GM23338 (cell line): ENCODE measurements around the gene NDRG2. TPM values are rescaled to one million over a fixed set of nuclear protein-coding genes. Genes with fewer than 3 reads are reported as not detected.

Experiments
- ATAC-seq: fragments of 200-7000 bp; cut with Tn5 transposase; 3 replicates; pipeline ENCODE4 v1.9.1; 2020
- DNase-seq: peaks from one replicate; pipeline ENCODE4 v3.0.0-alpha.2; 2015; ENCODE audit warnings: low spot score
- H2AFZ ChIP-seq: fragments of 200-600 bp; sonication (generic); 2 replicates; pipeline ENCODE4 v1.8.0; 2016; ENCODE audit warnings: antibody characterized with exemption, mild to moderate bottlenecking, moderate library complexity
- H3F3A ChIP-seq: fragments of 200-600 bp; sonication (generic); replicated peaks from 2 replicates; pipeline ENCODE4 v1.8.0; 2017; ENCODE audit warnings: antibody characterized with exemption, mixed run types, low read depth
- H3K27ac ChIP-seq: fragments of 200-600 bp; sonication (generic); 2 replicates; pipeline ENCODE4 v1.6.1; 2016; ENCODE audit warnings: low read depth
- H3K27me3 ChIP-seq: fragments of 200-600 bp; sonication (generic); 2 replicates; pipeline ENCODE4 v1.8.0; 2016; ENCODE audit warnings: mild to moderate bottlenecking, mixed run types, moderate library complexity; ENCODE audit not compliant: insufficient read depth
- H3K36me3 ChIP-seq: fragments of 200-600 bp; sonication (generic); 2 replicates; pipeline ENCODE4 v1.8.0; 2016; ENCODE audit warnings: mild to moderate bottlenecking; ENCODE audit not compliant: insufficient read depth
- H3K4me1 ChIP-seq: fragments of 200-600 bp; sonication (generic); 2 replicates; pipeline ENCODE4 v1.8.0; 2016; ENCODE audit warnings: mild to moderate bottlenecking, moderate library complexity; ENCODE audit not compliant: insufficient read depth
- H3K4me2 ChIP-seq: fragments of 200-600 bp; sonication (generic); 2 replicates; pipeline ENCODE4 v1.7.1; 2017; ENCODE audit warnings: mixed run types
- H3K4me3 ChIP-seq: fragments of 200-600 bp; sonication (generic); 2 replicates; pipeline ENCODE4 v1.6.1; 2016; ENCODE audit warnings: mixed run types
- H3K79me2 ChIP-seq: fragments of 200-600 bp; sonication (generic); replicated peaks from 2 replicates; pipeline ENCODE4 v1.8.0; 2017; ENCODE audit warnings: mild to moderate bottlenecking; ENCODE audit not compliant: insufficient read depth
- H3K9me2 ChIP-seq: fragments of 200-600 bp; sonication (generic); 2 replicates; pipeline ENCODE4 v1.8.0; 2017; ENCODE audit not compliant: insufficient read depth
- H4K20me1 ChIP-seq: fragments of 200-600 bp; sonication (generic); replicated peaks from 2 replicates; pipeline ENCODE4 v1.8.0; 2017; ENCODE audit warnings: mild to moderate bottlenecking; ENCODE audit not compliant: insufficient read depth
- H3K27ac Mint-ChIP-seq: 2 replicates; pipeline ENCODE4 v1.8.0; 2020; ENCODE audit warnings: inconsistent platforms, mild to moderate bottlenecking, moderate library complexity, mixed read lengths
- H3K27me3 Mint-ChIP-seq: 3 replicates; pipeline ENCODE4 v1.8.0; 2022; ENCODE audit warnings: low read depth, mild to moderate bottlenecking, moderate library complexity, mixed read lengths, inconsistent platforms; ENCODE audit not compliant: insufficient read depth, poor library complexity
- H3K36me3 Mint-ChIP-seq: 3 replicates; pipeline ENCODE4 v1.8.0; 2021; ENCODE audit warnings: low read depth, mild to moderate bottlenecking, inconsistent platforms, moderate library complexity, mixed read lengths
- H3K4me1 Mint-ChIP-seq: 3 replicates; pipeline ENCODE4 v1.8.0; 2020; ENCODE audit warnings: mild to moderate bottlenecking, inconsistent platforms, mixed read lengths
- H3K4me3 Mint-ChIP-seq: 3 replicates; pipeline ENCODE4 v1.8.0; 2021; ENCODE audit warnings: moderate library complexity, mild to moderate bottlenecking, inconsistent platforms, mixed read lengths
- H3K9me3 Mint-ChIP-seq: 3 replicates; pipeline ENCODE4 v1.8.0; 2020; ENCODE audit warnings: moderate library complexity, mild to moderate bottlenecking, inconsistent platforms, mixed read lengths
- CREB1 ChIP-seq: fragments of 250-450 bp; sonication (Bioruptor Pico); IDR thresholded peaks from 2 replicates; pipeline ENCODE4 v1.5.0; 2020; ENCODE audit warnings: low read depth, mild to moderate bottlenecking, moderate library complexity
- EZH2 ChIP-seq: fragments of 200-600 bp; sonication (generic); IDR thresholded peaks from one replicate; pipeline ENCODE4 v1.8.0; 2017; ENCODE audit warnings: antibody characterized with exemption, mild to moderate bottlenecking, low read depth; ENCODE audit not compliant: unreplicated experiment
- EZH2phosphoT487 ChIP-seq: fragments of 200-600 bp; sonication (generic); IDR thresholded peaks from one replicate; pipeline ENCODE4 v1.8.1; 2018; ENCODE audit warnings: antibody characterized with exemption; ENCODE audit not compliant: unreplicated experiment
- JUNB ChIP-seq: IDR thresholded peaks from one replicate; pipeline ENCODE4 v1.6.1; 2016; ENCODE audit warnings: antibody characterized with exemption; ENCODE audit not compliant: unreplicated experiment
- NANOG ChIP-seq: IDR thresholded peaks from 2 replicates; pipeline ENCODE4 v1.6.1; 2016; ENCODE audit warnings: antibody characterized with exemption, borderline replicate concordance
- POLR2AphosphoS5 ChIP-seq: IDR thresholded peaks from 2 replicates; pipeline ENCODE4 v1.6.1; 2016; ENCODE audit warnings: antibody characterized with exemption, low read depth
- STAT1 ChIP-seq: IDR thresholded peaks from one replicate; pipeline ENCODE4 v1.6.1; 2016; ENCODE audit warnings: antibody characterized with exemption; ENCODE audit not compliant: unreplicated experiment
- ZNF114 ChIP-seq: fragments of 250-450 bp; sonication (Bioruptor Pico); IDR thresholded peaks from 2 replicates; pipeline ENCODE4 v1.5.0; 2020; ENCODE audit warnings: mild to moderate bottlenecking, moderate library complexity
- ZNF331 ChIP-seq: fragments of 250-450 bp; sonication (Bioruptor Pico); IDR thresholded peaks from 2 replicates; pipeline ENCODE4 v1.5.0; 2020; ENCODE audit warnings: low read depth, mild to moderate bottlenecking, moderate library complexity
- polyA plus RNA-seq: library from polyadenylated mRNA; unstranded; fragments of >200 nt; fragmentation: Nextera tagmentation; extraction: Ambion mirVana; gene quantifications from 2 replicates; pipeline ENCODE4 v1.2.1, GENCODE V29; 2016
- total RNA-seq: library from RNA; depleted of rRNA; stranded (reverse); fragments of >200 nt; shearing (Covaris generic); gene quantifications from 2 replicates; pipeline ENCODE4 v1.2.3, GENCODE V29; 2014
- TF ChIP-seq, protein P1 (sequence below), 2 experiments: fragments of 200-600 bp in 1 of 2; sonication (generic) in 1 of 2; conservative IDR thresholded peaks; 2 replicates each; pipeline versions ENCODE4 v1.5.1 to v1.6.1; 2016 to 2017; ENCODE audit warnings: antibody characterized with exemption in 2 of 2, low read depth in 2 of 2, mild to moderate bottlenecking in 2 of 2, moderate library complexity in 1 of 2
- TF ChIP-seq, protein P2 (sequence below): IDR thresholded peaks from one replicate; pipeline ENCODE4 v1.6.1; 2018; ENCODE audit warnings: antibody characterized with exemption; ENCODE audit not compliant: unreplicated experiment
- TF ChIP-seq, protein P3 (sequence below): fragments of 250-450 bp; sonication (Bioruptor Pico); IDR thresholded peaks from 2 replicates; pipeline ENCODE4 v1.5.0; 2020; ENCODE audit warnings: mild to moderate bottlenecking, moderate library complexity
- TF ChIP-seq, protein P4 (sequence below): IDR thresholded peaks from 2 replicates; pipeline ENCODE4 v1.6.1; 2016; ENCODE audit warnings: antibody characterized with exemption

The NDRG2 gene
- total and polyA plus RNA-seq, 2 experiments from 2014 or later = 8.8 to 20.6 TPM

DNA sequence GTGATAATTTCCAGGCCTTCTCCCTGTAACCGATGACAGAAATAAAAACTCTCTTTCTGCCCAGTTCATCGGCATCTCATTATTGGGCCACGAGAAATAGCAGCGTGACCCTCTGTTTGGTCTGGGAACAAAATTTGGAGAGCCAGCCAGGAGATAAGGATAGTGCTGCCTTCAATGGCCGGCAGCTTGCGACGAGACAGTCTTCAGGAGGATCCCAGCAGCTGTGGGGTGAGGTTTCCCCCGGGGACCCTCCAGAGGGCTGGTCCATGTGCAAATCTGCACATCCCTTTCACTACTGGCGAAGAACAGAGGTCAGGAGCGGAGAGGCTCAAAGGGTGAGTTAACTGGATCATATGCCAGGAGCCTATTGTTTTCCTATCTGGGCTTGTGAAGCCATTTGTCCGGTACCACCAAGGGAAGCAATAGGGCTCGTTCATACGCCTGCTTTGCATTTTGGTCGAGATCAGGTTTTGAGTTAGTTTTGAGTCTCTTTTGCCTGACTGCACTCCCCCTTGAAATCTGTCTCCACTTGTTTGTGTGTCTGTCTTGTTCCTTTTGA, 21.0 kb downstream of the NDRG2 start:
- Histone ChIP-seq H3K4me3 (no peak overlapping the region), H3K9me2 (no peaks in the 10 kb centered on the region), H3K27ac (no peak overlapping the region), H3F3A (no peaks in the 10 kb centered on the region), H3K4me1 (0 out of 2 replicates have a peak, but pooled peaks cover under 1% of the 10 kb centered on the region), H2AFZ (0 out of 2 replicates have a peak overlapping the region, but pooled peaks have one; percentile 69), H3K36me3 (no peaks in the 10 kb centered on the region), H3K27me3 (no peaks in the 10 kb centered on the region), H4K20me1 (no peaks in the 10 kb centered on the region), H3K79me2 (no peaks in the 10 kb centered on the region), H3K4me2 (no peak overlapping the region)
- TF ChIP-seq, protein P1, sequence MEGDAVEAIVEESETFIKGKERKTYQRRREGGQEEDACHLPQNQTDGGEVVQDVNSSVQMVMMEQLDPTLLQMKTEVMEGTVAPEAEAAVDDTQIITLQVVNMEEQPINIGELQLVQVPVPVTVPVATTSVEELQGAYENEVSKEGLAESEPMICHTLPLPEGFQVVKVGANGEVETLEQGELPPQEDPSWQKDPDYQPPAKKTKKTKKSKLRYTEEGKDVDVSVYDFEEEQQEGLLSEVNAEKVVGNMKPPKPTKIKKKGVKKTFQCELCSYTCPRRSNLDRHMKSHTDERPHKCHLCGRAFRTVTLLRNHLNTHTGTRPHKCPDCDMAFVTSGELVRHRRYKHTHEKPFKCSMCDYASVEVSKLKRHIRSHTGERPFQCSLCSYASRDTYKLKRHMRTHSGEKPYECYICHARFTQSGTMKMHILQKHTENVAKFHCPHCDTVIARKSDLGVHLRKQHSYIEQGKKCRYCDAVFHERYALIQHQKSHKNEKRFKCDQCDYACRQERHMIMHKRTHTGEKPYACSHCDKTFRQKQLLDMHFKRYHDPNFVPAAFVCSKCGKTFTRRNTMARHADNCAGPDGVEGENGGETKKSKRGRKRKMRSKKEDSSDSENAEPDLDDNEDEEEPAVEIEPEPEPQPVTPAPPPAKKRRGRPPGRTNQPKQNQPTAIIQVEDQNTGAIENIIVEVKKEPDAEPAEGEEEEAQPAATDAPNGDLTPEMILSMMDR (conservative IDR thresholded peaks at IDR 0.05; ENCODE audit: low read depth in 2 of 2) = no peak
- no peak for TF ChIP-seq ZNF114
- TF ChIP-seq, protein P2, sequence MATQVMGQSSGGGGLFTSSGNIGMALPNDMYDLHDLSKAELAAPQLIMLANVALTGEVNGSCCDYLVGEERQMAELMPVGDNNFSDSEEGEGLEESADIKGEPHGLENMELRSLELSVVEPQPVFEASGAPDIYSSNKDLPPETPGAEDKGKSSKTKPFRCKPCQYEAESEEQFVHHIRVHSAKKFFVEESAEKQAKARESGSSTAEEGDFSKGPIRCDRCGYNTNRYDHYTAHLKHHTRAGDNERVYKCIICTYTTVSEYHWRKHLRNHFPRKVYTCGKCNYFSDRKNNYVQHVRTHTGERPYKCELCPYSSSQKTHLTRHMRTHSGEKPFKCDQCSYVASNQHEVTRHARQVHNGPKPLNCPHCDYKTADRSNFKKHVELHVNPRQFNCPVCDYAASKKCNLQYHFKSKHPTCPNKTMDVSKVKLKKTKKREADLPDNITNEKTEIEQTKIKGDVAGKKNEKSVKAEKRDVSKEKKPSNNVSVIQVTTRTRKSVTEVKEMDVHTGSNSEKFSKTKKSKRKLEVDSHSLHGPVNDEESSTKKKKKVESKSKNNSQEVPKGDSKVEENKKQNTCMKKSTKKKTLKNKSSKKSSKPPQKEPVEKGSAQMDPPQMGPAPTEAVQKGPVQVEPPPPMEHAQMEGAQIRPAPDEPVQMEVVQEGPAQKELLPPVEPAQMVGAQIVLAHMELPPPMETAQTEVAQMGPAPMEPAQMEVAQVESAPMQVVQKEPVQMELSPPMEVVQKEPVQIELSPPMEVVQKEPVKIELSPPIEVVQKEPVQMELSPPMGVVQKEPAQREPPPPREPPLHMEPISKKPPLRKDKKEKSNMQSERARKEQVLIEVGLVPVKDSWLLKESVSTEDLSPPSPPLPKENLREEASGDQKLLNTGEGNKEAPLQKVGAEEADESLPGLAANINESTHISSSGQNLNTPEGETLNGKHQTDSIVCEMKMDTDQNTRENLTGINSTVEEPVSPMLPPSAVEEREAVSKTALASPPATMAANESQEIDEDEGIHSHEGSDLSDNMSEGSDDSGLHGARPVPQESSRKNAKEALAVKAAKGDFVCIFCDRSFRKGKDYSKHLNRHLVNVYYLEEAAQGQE = no peak
- TF ChIP-seq EZH2 = no peak
- TF ChIP-seq, protein P3, sequence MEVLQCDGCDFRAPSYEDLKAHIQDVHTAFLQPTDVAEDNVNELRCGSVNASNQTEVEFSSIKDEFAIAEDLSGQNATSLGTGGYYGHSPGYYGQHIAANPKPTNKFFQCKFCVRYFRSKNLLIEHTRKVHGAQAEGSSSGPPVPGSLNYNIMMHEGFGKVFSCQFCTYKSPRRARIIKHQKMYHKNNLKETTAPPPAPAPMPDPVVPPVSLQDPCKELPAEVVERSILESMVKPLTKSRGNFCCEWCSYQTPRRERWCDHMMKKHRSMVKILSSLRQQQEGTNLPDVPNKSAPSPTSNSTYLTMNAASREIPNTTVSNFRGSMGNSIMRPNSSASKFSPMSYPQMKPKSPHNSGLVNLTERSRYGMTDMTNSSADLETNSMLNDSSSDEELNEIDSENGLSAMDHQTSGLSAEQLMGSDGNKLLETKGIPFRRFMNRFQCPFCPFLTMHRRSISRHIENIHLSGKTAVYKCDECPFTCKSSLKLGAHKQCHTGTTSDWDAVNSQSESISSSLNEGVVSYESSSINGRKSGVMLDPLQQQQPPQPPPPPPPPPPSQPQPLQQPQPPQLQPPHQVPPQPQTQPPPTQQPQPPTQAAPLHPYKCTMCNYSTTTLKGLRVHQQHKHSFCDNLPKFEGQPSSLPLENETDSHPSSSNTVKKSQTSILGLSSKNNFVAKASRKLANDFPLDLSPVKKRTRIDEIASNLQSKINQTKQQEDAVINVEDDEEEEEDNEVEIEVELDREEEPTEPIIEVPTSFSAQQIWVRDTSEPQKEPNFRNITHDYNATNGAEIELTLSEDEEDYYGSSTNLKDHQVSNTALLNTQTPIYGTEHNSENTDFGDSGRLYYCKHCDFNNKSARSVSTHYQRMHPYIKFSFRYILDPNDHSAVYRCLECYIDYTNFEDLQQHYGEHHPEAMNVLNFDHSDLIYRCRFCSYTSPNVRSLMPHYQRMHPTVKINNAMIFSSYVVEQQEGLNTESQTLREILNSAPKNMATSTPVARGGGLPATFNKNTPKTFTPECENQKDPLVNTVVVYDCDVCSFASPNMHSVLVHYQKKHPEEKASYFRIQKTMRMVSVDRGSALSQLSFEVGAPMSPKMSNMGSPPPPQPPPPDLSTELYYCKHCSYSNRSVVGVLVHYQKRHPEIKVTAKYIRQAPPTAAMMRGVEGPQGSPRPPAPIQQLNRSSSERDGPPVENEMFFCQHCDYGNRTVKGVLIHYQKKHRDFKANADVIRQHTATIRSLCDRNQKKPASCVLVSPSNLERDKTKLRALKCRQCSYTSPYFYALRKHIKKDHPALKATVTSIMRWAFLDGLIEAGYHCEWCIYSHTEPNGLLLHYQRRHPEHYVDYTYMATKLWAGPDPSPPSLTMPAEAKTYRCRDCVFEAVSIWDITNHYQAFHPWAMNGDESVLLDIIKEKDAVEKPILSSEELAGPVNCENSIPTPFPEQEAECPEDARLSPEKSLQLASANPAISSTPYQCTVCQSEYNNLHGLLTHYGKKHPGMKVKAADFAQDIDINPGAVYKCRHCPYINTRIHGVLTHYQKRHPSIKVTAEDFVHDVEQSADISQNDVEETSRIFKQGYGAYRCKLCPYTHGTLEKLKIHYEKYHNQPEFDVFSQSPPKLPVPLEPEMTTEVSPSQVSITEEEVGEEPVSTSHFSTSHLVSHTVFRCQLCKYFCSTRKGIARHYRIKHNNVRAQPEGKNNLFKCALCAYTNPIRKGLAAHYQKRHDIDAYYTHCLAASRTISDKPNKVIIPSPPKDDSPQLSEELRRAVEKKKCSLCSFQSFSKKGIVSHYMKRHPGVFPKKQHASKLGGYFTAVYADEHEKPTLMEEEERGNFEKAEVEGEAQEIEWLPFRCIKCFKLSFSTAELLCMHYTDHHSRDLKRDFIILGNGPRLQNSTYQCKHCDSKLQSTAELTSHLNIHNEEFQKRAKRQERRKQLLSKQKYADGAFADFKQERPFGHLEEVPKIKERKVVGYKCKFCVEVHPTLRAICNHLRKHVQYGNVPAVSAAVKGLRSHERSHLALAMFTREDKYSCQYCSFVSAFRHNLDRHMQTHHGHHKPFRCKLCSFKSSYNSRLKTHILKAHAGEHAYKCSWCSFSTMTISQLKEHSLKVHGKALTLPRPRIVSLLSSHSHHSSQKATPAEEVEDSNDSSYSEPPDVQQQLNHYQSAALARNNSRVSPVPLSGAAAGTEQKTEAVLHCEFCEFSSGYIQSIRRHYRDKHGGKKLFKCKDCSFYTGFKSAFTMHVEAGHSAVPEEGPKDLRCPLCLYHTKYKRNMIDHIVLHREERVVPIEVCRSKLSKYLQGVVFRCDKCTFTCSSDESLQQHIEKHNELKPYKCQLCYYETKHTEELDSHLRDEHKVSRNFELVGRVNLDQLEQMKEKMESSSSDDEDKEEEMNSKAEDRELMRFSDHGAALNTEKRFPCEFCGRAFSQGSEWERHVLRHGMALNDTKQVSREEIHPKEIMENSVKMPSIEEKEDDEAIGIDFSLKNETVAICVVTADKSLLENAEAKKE (CRISPR knock-in tag) = no peak
- TF ChIP-seq, protein P4, sequence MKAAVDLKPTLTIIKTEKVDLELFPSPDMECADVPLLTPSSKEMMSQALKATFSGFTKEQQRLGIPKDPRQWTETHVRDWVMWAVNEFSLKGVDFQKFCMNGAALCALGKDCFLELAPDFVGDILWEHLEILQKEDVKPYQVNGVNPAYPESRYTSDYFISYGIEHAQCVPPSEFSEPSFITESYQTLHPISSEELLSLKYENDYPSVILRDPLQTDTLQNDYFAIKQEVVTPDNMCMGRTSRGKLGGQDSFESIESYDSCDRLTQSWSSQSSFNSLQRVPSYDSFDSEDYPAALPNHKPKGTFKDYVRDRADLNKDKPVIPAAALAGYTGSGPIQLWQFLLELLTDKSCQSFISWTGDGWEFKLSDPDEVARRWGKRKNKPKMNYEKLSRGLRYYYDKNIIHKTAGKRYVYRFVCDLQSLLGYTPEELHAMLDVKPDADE = no peak
- TF ChIP-seq STAT1 = no peak
- no peak for TF ChIP-seq NANOG
- no peak for TF ChIP-seq EZH2phosphoT487
- TF ChIP-seq POLR2AphosphoS5 = no peak
- TF ChIP-seq CREB1 (CRISPR knock-in tag) = no peak
- no peak for TF ChIP-seq JUNB
- TF ChIP-seq ZNF331 = no peak
- ATAC-seq (no peak), DNase-seq (no peak)
- H3K9me3 Mint-ChIP-seq = no peaks in the 10 kb centered on the region
- no peak overlapping the region for H3K4me3 Mint-ChIP-seq
- no peak overlapping the region for H3K27ac Mint-ChIP-seq
- no peaks in the 10 kb centered on the region for H3K36me3 Mint-ChIP-seq
- H3K4me1 Mint-ChIP-seq = peaks cover 11% of the 10 kb centered on the region
- peaks cover 2% of the 10 kb centered on the region for H3K27me3 Mint-ChIP-seq
